WTC11 (cell line): ENCODE data around the gene APCDD1. TPM values are rescaled to one million over a fixed set of nuclear protein-coding genes. Genes with fewer than 3 reads are reported as not detected.
A peak's percentile ranks its signal among the peaks of the same experiment; 100 is the strongest.

ENCODE experiments used
- ATAC-seq: fragments of 200-7000 bp; cut with Tn5 transposase; 2 replicates; pipeline ENCODE4 v1.10.0; 2021; ENCODE audit warnings: mild to moderate bottlenecking, moderate library complexity
- CTCF ChIA-PET: fragments of 300-600 bp; sonication (Branson Sonifier 250); formaldehyde crosslinking; loops from one replicate; lab custom pipeline; 2021; ENCODE audit warnings: antibody characterized with exemption; lab: Charles Lee
- POLR2A ChIA-PET: fragments of 350-600 bp; sonication (Branson Sonifier 250); formaldehyde crosslinking; loops from one replicate; lab custom pipeline; 2021; ENCODE audit warnings: antibody characterized with exemption; lab: Charles Lee
- DNase-seq: peaks from one replicate; pipeline ENCODE4 v3.0.0; 2021; ENCODE audit warnings: low spot score
- H3K27ac Mint-ChIP-seq: 2 replicates; pipeline ENCODE4 v1.8.0; 2021; ENCODE audit warnings: mixed read lengths
- H3K27me3 Mint-ChIP-seq: 2 replicates; pipeline ENCODE4 v1.8.0; 2021; ENCODE audit warnings: low read depth, mild to moderate bottlenecking, moderate library complexity, mixed read lengths
- H3K36me3 Mint-ChIP-seq: 2 replicates; pipeline ENCODE4 v1.8.0; 2021; ENCODE audit warnings: mixed read lengths
- H3K4me1 Mint-ChIP-seq: 2 replicates; pipeline ENCODE4 v1.8.0; 2022; ENCODE audit warnings: mixed read lengths
- H3K4me3 Mint-ChIP-seq: 2 replicates; pipeline ENCODE4 v1.8.0; 2021; ENCODE audit warnings: mild to moderate bottlenecking, moderate library complexity, mixed read lengths
- H3K9me3 Mint-ChIP-seq: 2 replicates; pipeline ENCODE4 v1.8.0; 2021; ENCODE audit warnings: mixed read lengths
- ETV6 ChIP-seq: sonication (generic); formaldehyde crosslinking; IDR thresholded peaks from 2 replicates; pipeline ENCODE4 v1.8.1; 2022; ENCODE audit warnings: mild to moderate bottlenecking, missing genetic modification reagents
- HMGA2 ChIP-seq: fragments of 250-450 bp; sonication (Bioruptor Pico); IDR thresholded peaks from 2 replicates; pipeline ENCODE4 v1.4.0; 2021; ENCODE audit warnings: mild to moderate bottlenecking, moderate library complexity
- MAX ChIP-seq: sonication (generic); formaldehyde crosslinking; IDR thresholded peaks from 2 replicates; pipeline ENCODE4 v1.8.0; 2022; ENCODE audit warnings: mild to moderate bottlenecking, missing genetic modification reagents
- MYBL2 ChIP-seq: sonication (generic); formaldehyde crosslinking; IDR thresholded peaks from 2 replicates; pipeline ENCODE4 v1.8.1; 2023; ENCODE audit warnings: mild to moderate bottlenecking, moderate library complexity, missing genetic modification reagents
- NFYB ChIP-seq: sonication (generic); formaldehyde crosslinking; conservative IDR thresholded peaks from 2 replicates; pipeline ENCODE4 v1.8.0; 2022; ENCODE audit warnings: low read depth, missing genetic modification reagents
- PRRX2 ChIP-seq: fragments of 250-450 bp; sonication (Bioruptor Pico); IDR thresholded peaks from 2 replicates; pipeline ENCODE4 v1.8.0; 2021; ENCODE audit warnings: mild to moderate bottlenecking
- RELA ChIP-seq: sonication (generic); formaldehyde crosslinking; IDR thresholded peaks from 2 replicates; pipeline ENCODE4 v1.8.1; 2022; ENCODE audit warnings: missing genetic modification reagents, mild to moderate bottlenecking, borderline replicate concordance
- SMAD4 ChIP-seq: sonication (generic); formaldehyde crosslinking; IDR thresholded peaks from 2 replicates; pipeline ENCODE4 v1.8.0; 2022; ENCODE audit warnings: mild to moderate bottlenecking, missing genetic modification reagents
- ZNF423 ChIP-seq: fragments of 250-450 bp; sonication (Bioruptor Pico); IDR thresholded peaks from 2 replicates; pipeline ENCODE4 v2.1.2; 2022; ENCODE audit warnings: mild to moderate bottlenecking, moderate library complexity
- ZSCAN18 ChIP-seq: fragments of 250-450 bp; sonication (Bioruptor Pico); IDR thresholded peaks from 2 replicates; pipeline ENCODE4 v2.1.2; 2022; ENCODE audit warnings: mild to moderate bottlenecking, moderate library complexity
- total RNA-seq: library from RNA; stranded (reverse); gene quantifications from 3 replicates; pipeline ENCODE4 v1.2.3, GENCODE V29; 2021
- TF ChIP-seq, protein P1 (sequence below): sonication (generic); formaldehyde crosslinking; conservative IDR thresholded peaks from 2 replicates; pipeline ENCODE4 v1.8.1; 2023; ENCODE audit warnings: mild to moderate bottlenecking, low read depth, missing genetic modification reagents, moderate library complexity
- TF ChIP-seq, protein P2 (sequence below): sonication (generic); formaldehyde crosslinking; conservative IDR thresholded peaks from 2 replicates; pipeline ENCODE4 v1.8.1; 2022; ENCODE audit warnings: mild to moderate bottlenecking, missing genetic modification reagents

APCDD1 gene
- total RNA-seq, 1 experiment from 2014 or later: 7.1 TPM

DNA sequence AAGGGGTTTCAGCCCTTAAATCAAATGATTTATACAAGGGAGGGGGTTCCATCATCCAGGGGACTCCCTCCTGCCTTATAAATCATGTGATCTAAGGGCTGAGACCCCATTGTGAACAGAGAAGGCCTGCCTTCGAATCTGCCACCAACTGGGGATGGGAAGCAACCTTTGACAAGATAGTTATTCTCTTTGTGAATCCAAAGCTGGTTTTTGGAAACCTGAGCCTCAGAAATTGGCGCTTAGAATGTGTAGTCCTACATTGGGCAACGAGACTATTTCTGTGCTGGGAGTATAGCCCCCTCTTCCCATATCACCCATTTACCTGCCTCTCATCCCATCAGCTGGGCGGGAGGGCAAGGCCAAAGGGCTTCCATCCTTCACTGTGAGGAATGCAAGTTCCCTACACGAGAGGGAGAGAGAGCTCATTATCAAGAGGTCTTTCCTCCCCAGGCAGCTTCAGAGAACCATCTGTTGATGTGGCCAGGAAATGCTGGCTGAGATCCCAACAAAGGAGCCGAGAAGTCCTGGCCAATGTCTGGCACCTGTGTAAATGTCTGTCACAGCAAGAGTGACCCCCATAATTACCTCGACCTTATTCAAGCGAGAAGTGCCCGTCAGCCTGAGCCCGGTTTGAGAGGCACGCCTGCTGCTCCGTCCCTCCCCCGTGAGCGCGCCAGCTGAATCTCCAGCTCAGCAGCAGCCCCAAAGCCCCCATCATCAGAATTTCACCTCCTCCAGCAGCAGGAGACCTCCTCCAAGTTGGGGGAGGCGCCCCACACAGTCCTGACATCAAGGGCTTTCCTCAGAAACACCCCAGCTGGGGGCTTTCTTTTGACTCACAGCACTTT, 48.4 kb upstream of the APCDD1 start:
- H3K4me1 Mint-ChIP-seq: peaks cover 46% of the 10 kb centered on the region
- DNase-seq: peak; percentile 40
- no peaks in the 10 kb centered on the region for H3K27me3 Mint-ChIP-seq
- peak; percentile 74 for ATAC-seq
- no peaks in the 10 kb centered on the region for H3K36me3 Mint-ChIP-seq
- peak overlapping the region; percentile 31; the same call in 1 of the 2 replicates for H3K4me3 Mint-ChIP-seq
- no peaks in the 10 kb centered on the region for H3K9me3 Mint-ChIP-seq
- H3K27ac Mint-ChIP-seq: peak overlapping the region; percentile 44
- ChIA-PET CTCF (no interaction called here), POLR2A (interaction anchor here (0.6 kb wide), 1 partner anchor 47 kb away, joined by 3 read pairs; no protein-coding TSS in a partner anchor)
- TF ChIP-seq HMGA2 (CRISPR knock-in tag) (no peak), MYBL2 (CRISPR knock-in tag) (no peak), ZNF423 (peak; percentile 60), MAX (CRISPR knock-in tag) (no peak), RELA (CRISPR knock-in tag) (no peak), ZSCAN18 (no peak), PRRX2 (CRISPR knock-in tag) (no peak)
- TF ChIP-seq, protein P1, sequence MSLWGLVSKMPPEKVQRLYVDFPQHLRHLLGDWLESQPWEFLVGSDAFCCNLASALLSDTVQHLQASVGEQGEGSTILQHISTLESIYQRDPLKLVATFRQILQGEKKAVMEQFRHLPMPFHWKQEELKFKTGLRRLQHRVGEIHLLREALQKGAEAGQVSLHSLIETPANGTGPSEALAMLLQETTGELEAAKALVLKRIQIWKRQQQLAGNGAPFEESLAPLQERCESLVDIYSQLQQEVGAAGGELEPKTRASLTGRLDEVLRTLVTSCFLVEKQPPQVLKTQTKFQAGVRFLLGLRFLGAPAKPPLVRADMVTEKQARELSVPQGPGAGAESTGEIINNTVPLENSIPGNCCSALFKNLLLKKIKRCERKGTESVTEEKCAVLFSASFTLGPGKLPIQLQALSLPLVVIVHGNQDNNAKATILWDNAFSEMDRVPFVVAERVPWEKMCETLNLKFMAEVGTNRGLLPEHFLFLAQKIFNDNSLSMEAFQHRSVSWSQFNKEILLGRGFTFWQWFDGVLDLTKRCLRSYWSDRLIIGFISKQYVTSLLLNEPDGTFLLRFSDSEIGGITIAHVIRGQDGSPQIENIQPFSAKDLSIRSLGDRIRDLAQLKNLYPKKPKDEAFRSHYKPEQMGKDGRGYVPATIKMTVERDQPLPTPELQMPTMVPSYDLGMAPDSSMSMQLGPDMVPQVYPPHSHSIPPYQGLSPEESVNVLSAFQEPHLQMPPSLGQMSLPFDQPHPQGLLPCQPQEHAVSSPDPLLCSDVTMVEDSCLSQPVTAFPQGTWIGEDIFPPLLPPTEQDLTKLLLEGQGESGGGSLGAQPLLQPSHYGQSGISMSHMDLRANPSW (CRISPR knock-in tag): no peak

- no peak for ATAC-seq
- peaks cover 43% of the 10 kb centered on the region for H3K4me1 Mint-ChIP-seq
- TF ChIP-seq, protein P2, sequence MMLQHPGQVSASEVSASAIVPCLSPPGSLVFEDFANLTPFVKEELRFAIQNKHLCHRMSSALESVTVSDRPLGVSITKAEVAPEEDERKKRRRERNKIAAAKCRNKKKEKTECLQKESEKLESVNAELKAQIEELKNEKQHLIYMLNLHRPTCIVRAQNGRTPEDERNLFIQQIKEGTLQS (CRISPR knock-in tag): no peak
- TF ChIP-seq SMAD4 (CRISPR knock-in tag): no peak
- TF ChIP-seq MAX (CRISPR knock-in tag): no peak
- no peak for TF ChIP-seq NFYB (CRISPR knock-in tag)
- H3K27ac Mint-ChIP-seq: no peak overlapping the region
- H3K36me3 Mint-ChIP-seq: no peaks in the 10 kb centered on the region
- no peaks in the 10 kb centered on the region for H3K9me3 Mint-ChIP-seq
- no peaks in the 10 kb centered on the region for H3K27me3 Mint-ChIP-seq
- CTCF ChIA-PET: no interaction called here
- no peak overlapping the region for H3K4me3 Mint-ChIP-seq
- no peak for DNase-seq
- POLR2A ChIA-PET: no interaction called here
Observed at GRCh38 chr18:10408131-10408530, 46.3 kb upstream of the APCDD1 start.

- no peak for DNase-seq
- Mint-ChIP-seq H3K36me3 (no peaks in the 10 kb centered on the region), H3K4me1 (peaks cover 38% of the 10 kb centered on the region), H3K9me3 (no peaks in the 10 kb centered on the region)
- no peak for ATAC-seq
- no peak for TF ChIP-seq ETV6
- TF ChIP-seq, all 79 proteins: peak for 0
- ChIA-PET CTCF (no interaction called here), POLR2A (no interaction called here)
- H3K27me3 Mint-ChIP-seq: no peaks in the 10 kb centered on the region
- no peak overlapping the region for H3K27ac Mint-ChIP-seq
- H3K4me3 Mint-ChIP-seq: no peak overlapping the region
Observed at GRCh38 chr18:10409041-10409440, 45.4 kb upstream of the APCDD1 start.
